ENCODE results near the gene ERN1. TPM values are rescaled to one million over a fixed set of nuclear protein-coding genes. Genes with fewer than 3 reads are reported as not detected.

The ERN1 gene
- total RNA-seq, 1 donor from 2014 or later: 9.3 TPM

GRCh38 chr17:64071111-64071510 lies 58.8 kb downstream of the ERN1 start:
- TF ChIP-seq, protein P1, sequence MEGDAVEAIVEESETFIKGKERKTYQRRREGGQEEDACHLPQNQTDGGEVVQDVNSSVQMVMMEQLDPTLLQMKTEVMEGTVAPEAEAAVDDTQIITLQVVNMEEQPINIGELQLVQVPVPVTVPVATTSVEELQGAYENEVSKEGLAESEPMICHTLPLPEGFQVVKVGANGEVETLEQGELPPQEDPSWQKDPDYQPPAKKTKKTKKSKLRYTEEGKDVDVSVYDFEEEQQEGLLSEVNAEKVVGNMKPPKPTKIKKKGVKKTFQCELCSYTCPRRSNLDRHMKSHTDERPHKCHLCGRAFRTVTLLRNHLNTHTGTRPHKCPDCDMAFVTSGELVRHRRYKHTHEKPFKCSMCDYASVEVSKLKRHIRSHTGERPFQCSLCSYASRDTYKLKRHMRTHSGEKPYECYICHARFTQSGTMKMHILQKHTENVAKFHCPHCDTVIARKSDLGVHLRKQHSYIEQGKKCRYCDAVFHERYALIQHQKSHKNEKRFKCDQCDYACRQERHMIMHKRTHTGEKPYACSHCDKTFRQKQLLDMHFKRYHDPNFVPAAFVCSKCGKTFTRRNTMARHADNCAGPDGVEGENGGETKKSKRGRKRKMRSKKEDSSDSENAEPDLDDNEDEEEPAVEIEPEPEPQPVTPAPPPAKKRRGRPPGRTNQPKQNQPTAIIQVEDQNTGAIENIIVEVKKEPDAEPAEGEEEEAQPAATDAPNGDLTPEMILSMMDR (IDR thresholded peaks at IDR 0.05; ENCODE audit: borderline replicate concordance): no peak
- intact Hi-C loops (cut with micrococcal nuclease): no loop called here
- peaks cover 22% of the 10 kb centered on the region for H3K9me3 ChIP-seq (replicated peaks)
- no peak for DNase-seq
- H3K36me3 ChIP-seq: peaks cover 63% of the 10 kb centered on the region
- peaks cover 16% of the 10 kb centered on the region for H3K4me1 ChIP-seq
- H3K27me3 ChIP-seq (ENCODE audit: low read depth): no peaks in the 10 kb centered on the region
- no peak overlapping the region for H3K4me3 ChIP-seq
- H3K27ac ChIP-seq (replicated peaks): no peak overlapping the region

GRCh38 chr17:64070213-64070612 lies 59.7 kb downstream of the ERN1 start:
- peaks cover 64% of the 10 kb centered on the region for H3K36me3 ChIP-seq
- no peak overlapping the region for H3K4me3 ChIP-seq
- TF ChIP-seq, protein P1 (IDR thresholded peaks at IDR 0.05; ENCODE audit: borderline replicate concordance): no peak
- H3K27ac ChIP-seq (replicated peaks): no peak overlapping the region
- H3K27me3 ChIP-seq (ENCODE audit: low read depth): no peaks in the 10 kb centered on the region
- peaks cover 12% of the 10 kb centered on the region for H3K4me1 ChIP-seq
- no peak for DNase-seq
- peaks cover 22% of the 10 kb centered on the region for H3K9me3 ChIP-seq (replicated peaks)
- intact Hi-C loops (cut with micrococcal nuclease): no loop called here

- H3K36me3 ChIP-seq: peaks cover 69% of the 10 kb centered on the region
- TF ChIP-seq, protein P1 (IDR thresholded peaks at IDR 0.05; ENCODE audit: borderline replicate concordance): no peak
- H3K4me3 ChIP-seq: no peak overlapping the region
- H3K27ac ChIP-seq (replicated peaks): no peak overlapping the region
- DNase-seq: no peak
- H3K27me3 ChIP-seq (ENCODE audit: low read depth): no peaks in the 10 kb centered on the region
- H3K9me3 ChIP-seq (replicated peaks): peaks cover 22% of the 10 kb centered on the region
- H3K4me1 ChIP-seq: peaks cover 1% of the 10 kb centered on the region
- intact Hi-C loops (cut with micrococcal nuclease): no loop called here
Observed at GRCh38 chr17:64069143-64069542, 60.8 kb downstream of the ERN1 start.

DNA sequence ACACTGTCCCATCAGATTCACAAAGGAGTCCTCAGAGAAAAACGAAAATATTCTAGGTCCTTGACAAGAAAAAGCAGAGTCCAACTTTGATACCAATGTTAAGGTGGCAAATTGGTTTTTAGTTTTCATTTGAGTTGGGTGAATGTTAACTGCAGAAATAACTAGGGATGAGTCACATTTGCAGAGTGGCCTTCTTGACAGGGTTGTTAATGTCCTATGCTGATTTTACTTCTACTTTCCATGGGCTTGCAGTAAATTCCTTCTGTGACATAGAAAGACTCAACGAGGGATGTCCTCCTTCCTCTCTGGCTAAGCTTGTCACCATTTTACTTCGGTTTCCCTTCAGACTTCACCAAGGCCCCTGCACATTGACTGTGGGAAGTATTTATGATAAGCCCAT lies 62.3 kb downstream of the ERN1 start:
- Histone ChIP-seq H3K4me1 (no peaks in the 10 kb centered on the region), H3K4me3 (no peak overlapping the region), H3K36me3 (peaks cover 69% of the 10 kb centered on the region), H3K27me3 (ENCODE audit: low read depth) (no peaks in the 10 kb centered on the region), H3K27ac (replicated peaks) (no peak overlapping the region), H3K9me3 (replicated peaks) (peaks cover 22% of the 10 kb centered on the region)
- TF ChIP-seq, protein P1 (IDR thresholded peaks at IDR 0.05; ENCODE audit: borderline replicate concordance): no peak
- intact Hi-C loops (cut with micrococcal nuclease): no loop called here
- no peak for DNase-seq

GRCh38 chr17:64066716-64067115 lies 63.2 kb downstream of the ERN1 start:
- intact Hi-C loops (cut with micrococcal nuclease): no loop called here
- Histone ChIP-seq H3K36me3 (peaks cover 62% of the 10 kb centered on the region), H3K9me3 (replicated peaks) (peaks cover 22% of the 10 kb centered on the region), H3K4me3 (no peak overlapping the region), H3K27me3 (ENCODE audit: low read depth) (no peaks in the 10 kb centered on the region), H3K27ac (replicated peaks) (no peak overlapping the region), H3K4me1 (no peaks in the 10 kb centered on the region)
- TF ChIP-seq, protein P1 (IDR thresholded peaks at IDR 0.05; ENCODE audit: borderline replicate concordance): no peak
- DNase-seq: no peak

DNA sequence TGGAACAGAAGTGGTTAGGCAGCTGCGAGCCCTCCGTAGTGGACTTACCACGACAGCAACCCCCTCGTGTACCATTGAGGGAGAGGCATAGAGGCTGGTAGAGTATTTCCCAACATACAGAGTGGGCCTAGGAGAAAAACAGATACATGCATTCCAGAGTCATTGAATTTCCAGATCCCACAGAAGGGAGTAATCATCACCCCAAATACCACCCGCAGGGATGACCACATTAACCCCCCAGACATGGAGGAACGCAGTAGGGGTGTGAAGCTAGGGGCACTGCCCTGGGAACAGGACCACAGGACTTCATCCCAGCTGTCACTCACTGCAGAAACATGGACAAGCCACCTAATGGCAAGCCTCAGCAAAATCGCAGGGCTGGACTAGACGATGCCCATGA lies 64.8 kb downstream of the ERN1 start:
- no peak for DNase-seq
- Histone ChIP-seq H3K4me3 (no peak overlapping the region), H3K27me3 (ENCODE audit: low read depth) (no peaks in the 10 kb centered on the region), H3K27ac (replicated peaks) (no peak overlapping the region), H3K36me3 (peaks cover 59% of the 10 kb centered on the region), H3K9me3 (replicated peaks) (peaks cover 19% of the 10 kb centered on the region), H3K4me1 (no peaks in the 10 kb centered on the region)
- intact Hi-C loops (cut with micrococcal nuclease): no loop called here
- TF ChIP-seq, protein P1 (IDR thresholded peaks at IDR 0.05; ENCODE audit: borderline replicate concordance): no peak

Data from left ventricle myocardium inferior (tissue), 1 donor.